ENCODE data around the gene DAND5. TPM values are rescaled to one million over a fixed set of nuclear protein-coding genes. Genes with fewer than 3 reads are reported as not detected.
A peak's percentile ranks its signal among the peaks of the same experiment; 100 is the strongest.

The DAND5 gene
- total and polyA plus RNA-seq, 2 of the 13 experiments (the other 11 are each of a cell fraction or from before 2014, with no cell fraction given), result 0.04 TPM; not detected in 1

DNA sequence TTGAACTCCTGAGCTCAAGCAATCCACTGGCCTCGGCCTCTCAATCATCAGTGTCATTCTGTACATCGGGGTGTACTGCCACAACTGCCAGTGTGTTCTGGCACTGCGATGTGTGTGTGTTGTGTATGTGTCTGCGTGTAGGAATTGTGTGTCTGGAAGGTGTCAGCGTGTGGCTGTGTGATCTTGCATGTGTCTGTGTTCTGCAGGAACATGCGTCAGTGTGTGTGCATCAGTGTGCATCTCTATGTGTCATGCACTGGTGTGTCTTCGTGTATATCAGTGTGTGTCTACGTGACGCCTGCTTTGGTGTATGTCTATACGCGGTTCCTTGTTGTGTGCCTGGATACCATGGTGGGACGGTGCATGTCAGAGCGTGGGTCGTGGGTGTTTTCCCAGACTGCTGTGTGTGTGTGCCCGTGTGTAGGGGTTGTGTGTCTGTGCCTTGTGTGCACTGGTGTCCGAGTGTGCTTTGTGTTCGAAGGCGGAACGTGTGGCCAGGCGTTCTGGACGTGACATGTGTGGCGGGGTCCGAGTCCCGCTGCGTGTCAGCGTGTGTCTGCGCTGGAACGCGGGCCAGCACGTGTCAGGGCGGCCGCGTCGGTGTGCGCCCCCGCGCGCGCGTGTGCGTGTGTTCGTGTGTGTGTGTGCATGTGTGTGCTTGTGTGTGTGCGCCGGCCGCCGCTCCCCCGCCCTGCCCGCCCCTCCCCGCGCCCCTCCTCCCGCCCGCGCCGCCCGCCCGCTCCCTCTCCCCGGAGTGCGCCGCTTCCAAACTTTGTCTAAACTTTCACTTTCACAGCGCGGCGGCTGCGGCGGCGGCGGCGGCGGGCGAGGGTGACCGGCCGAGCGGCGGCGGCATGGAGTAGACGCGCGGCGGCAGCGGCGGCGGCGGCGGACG, 25.6 kb downstream of the DAND5 start, which contains the start of gene NFIX (continued):
- TF ChIP-seq, protein P1, sequence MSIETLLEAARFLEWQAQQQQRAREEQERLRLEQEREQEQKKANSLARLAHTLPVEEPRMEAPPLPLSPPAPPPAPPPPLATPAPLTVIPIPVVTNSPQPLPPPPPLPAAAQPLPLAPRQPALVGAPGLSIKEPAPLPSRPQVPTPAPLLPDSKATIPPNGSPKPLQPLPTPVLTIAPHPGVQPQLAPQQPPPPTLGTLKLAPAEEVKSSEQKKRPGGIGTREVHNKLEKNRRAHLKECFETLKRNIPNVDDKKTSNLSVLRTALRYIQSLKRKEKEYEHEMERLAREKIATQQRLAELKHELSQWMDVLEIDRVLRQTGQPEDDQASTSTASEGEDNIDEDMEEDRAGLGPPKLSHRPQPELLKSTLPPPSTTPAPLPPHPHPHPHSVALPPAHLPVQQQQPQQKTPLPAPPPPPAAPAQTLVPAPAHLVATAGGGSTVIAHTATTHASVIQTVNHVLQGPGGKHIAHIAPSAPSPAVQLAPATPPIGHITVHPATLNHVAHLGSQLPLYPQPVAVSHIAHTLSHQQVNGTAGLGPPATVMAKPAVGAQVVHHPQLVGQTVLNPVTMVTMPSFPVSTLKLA (IDR thresholded peaks at IDR 0.05), result peak; percentile 60
- no peak for TF ChIP-seq MED8 (CRISPR knock-in tag; IDR thresholded peaks at IDR 0.05; ENCODE audit: insufficient replicate concordance)
- no peak for TF ChIP-seq ESRRA (CRISPR knock-in tag; IDR thresholded peaks at IDR 0.05; ENCODE audit: low read depth)
- no peak for TF ChIP-seq HNF4A (CRISPR knock-in tag; IDR thresholded peaks at IDR 0.05)
- no peak for TF ChIP-seq BCLAF1 (IDR thresholded peaks at IDR 0.05)
- TF ChIP-seq TGIF2 (CRISPR knock-in tag; IDR thresholded peaks at IDR 0.05), result no peak
- TF ChIP-seq, protein P2, sequence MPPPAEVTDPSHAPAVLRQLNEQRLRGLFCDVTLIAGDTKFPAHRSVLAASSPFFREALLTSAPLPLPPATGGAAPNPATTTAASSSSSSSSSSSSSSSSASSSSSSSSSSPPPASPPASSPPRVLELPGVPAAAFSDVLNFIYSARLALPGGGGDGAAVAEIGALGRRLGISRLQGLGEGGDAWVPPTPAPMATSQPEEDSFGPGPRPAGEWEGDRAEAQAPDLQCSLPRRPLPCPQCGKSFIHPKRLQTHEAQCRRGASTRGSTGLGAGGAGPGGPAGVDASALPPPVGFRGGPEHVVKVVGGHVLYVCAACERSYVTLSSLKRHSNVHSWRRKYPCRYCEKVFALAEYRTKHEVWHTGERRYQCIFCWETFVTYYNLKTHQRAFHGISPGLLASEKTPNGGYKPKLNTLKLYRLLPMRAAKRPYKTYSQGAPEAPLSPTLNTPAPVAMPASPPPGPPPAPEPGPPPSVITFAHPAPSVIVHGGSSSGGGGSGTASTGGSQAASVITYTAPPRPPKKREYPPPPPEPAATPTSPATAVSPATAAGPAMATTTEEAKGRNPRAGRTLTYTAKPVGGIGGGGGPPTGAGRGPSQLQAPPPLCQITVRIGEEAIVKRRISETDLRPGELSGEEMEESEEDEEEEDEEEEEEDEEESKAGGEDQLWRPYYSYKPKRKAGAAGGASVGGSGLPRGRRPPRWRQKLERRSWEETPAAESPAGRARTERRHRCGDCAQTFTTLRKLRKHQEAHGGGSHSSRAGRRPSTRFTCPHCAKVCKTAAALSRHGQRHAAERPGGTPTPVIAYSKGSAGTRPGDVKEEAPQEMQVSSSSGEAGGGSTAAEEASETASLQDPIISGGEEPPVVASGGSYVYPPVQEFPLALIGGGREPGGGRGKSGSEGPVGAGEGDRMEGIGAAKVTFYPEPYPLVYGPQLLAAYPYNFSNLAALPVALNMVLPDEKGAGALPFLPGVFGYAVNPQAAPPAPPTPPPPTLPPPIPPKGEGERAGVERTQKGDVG (CRISPR knock-in tag; IDR thresholded peaks at IDR 0.05; ENCODE audit: borderline replicate concordance), result no peak
- TF ChIP-seq, protein P3, sequence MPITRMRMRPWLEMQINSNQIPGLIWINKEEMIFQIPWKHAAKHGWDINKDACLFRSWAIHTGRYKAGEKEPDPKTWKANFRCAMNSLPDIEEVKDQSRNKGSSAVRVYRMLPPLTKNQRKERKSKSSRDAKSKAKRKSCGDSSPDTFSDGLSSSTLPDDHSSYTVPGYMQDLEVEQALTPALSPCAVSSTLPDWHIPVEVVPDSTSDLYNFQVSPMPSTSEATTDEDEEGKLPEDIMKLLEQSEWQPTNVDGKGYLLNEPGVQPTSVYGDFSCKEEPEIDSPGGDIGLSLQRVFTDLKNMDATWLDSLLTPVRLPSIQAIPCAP (CRISPR knock-in tag; IDR thresholded peaks at IDR 0.05; ENCODE audit: low read depth), result no peak
- TF ChIP-seq CREM (IDR thresholded peaks at IDR 0.05), result no peak
- no peak for TF ChIP-seq CREM (CRISPR knock-in tag; IDR thresholded peaks at IDR 0.05)
- TF ChIP-seq, protein P4, sequence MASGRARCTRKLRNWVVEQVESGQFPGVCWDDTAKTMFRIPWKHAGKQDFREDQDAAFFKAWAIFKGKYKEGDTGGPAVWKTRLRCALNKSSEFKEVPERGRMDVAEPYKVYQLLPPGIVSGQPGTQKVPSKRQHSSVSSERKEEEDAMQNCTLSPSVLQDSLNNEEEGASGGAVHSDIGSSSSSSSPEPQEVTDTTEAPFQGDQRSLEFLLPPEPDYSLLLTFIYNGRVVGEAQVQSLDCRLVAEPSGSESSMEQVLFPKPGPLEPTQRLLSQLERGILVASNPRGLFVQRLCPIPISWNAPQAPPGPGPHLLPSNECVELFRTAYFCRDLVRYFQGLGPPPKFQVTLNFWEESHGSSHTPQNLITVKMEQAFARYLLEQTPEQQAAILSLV (CRISPR knock-in tag; IDR thresholded peaks at IDR 0.05; ENCODE audit: borderline replicate concordance), result no peak
- no peak for TF ChIP-seq KDM1A (CRISPR knock-in tag; IDR thresholded peaks at IDR 0.05)
- TF ChIP-seq HES4 (CRISPR knock-in tag; IDR thresholded peaks at IDR 0.05; ENCODE audit: borderline replicate concordance), result 0 out of 2 replicates have a peak, but pooled peaks have one; percentile 52

Measured in HepG2 (cell line).